Upper lobe of left lung (tissue), 4 donors: ENCODE measurements around the gene CYP24A1.

Experiments
- CTCF ChIP-seq, 6 experiments: fragments of 450-650 bp in 4 of 6; fragments of 200-600 bp in 2 of 6; sonication (generic) in 2 of 6; IDR thresholded peaks; one replicate each; pipeline ENCODE4 v1.5.1; 2016 to 2019; ENCODE audit warnings: antibody characterized with exemption in 6 of 6
- POLR2A ChIP-seq, 4 donors: fragments of 450-650 bp; IDR thresholded peaks; one replicate each; pipeline ENCODE4 v1.5.1; 2016 to 2017; ENCODE audit warnings: antibody characterized with exemption in 4 of 4, mild to moderate bottlenecking in 2 of 4

DNA sequence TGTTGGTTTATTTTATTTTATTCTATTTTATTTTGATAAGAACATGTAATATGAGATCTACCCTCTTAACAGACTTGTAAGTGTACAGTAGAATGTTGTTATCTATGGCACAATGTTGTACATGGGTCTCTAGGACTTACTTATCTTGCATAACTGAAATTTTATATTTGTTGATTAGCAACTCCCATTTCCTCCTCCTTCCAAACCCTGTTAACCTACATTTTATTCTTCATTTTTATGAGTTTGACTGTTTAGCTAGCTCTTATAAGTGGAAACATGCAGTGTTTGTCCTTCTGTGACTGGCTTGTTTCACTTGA lies 65.5 kb downstream of the CYP24A1 start:
- TF ChIP-seq CTCF (IDR thresholded peaks at IDR 0.05) (no peak), POLR2A (IDR thresholded peaks at IDR 0.05) (no peak)
